Keratinocyte (primary cell): ENCODE data around the gene WARS2. TPM values are rescaled to one million over a fixed set of nuclear protein-coding genes. Genes with fewer than 3 reads are reported as not detected.

Experiments used
- DNase-seq: peaks from one replicate; pipeline ENCODE4 v3.0.0-alpha.2; 2011; ENCODE audit warnings: low read depth, missing footprints, low spot score
- FAIRE-seq: peaks from 2 replicates; lab custom pipeline; 2011; peaks lifted over from hg19 to GRCh38; lab: Jason Lieb, UNC
- H2AFZ ChIP-seq: 2 replicates; pipeline ENCODE4 v1.6.0; 2012; ENCODE audit warnings: low read length, control low read depth, inconsistent platforms; ENCODE audit not compliant: control insufficient read depth
- H3K27ac ChIP-seq: 2 replicates; pipeline ENCODE4 v1.5.1; 2011; ENCODE audit warnings: low read length; ENCODE audit not compliant: control insufficient read depth, insufficient read depth
- H3K27me3 ChIP-seq: 3 replicates; pipeline ENCODE4 v1.6.0; 2011; ENCODE audit warnings: low read length; ENCODE audit not compliant: control insufficient read depth, insufficient read depth; ENCODE audit errors: extremely low read depth
- H3K36me3 ChIP-seq, 2 experiments: 2 replicates in 1 of 2; 3 replicates in 1 of 2; pipeline ENCODE4 v1.5.1; 2011; ENCODE audit warnings: low read length in 2 of 2, mild to moderate bottlenecking in 1 of 2; ENCODE audit not compliant: control insufficient read depth in 2 of 2, insufficient read depth in 2 of 2; ENCODE audit errors: extremely low read depth in 1 of 2
- H3K4me1 ChIP-seq: 3 replicates; pipeline ENCODE4 v1.5.1; 2011; ENCODE audit warnings: low read length; ENCODE audit not compliant: control insufficient read depth, insufficient read depth; ENCODE audit errors: extremely low read depth
- H3K4me2 ChIP-seq: 3 replicates; pipeline ENCODE4 v1.6.0; 2011; ENCODE audit warnings: low read depth, low read length; ENCODE audit not compliant: control insufficient read depth, insufficient read depth; ENCODE audit errors: extremely low read depth
- H3K4me3 ChIP-seq, 3 experiments: fragments of 200-600 bp in 1 of 3; sonication (generic) in 1 of 3; 2 replicates in 2 of 3; 3 replicates in 1 of 3; pipeline ENCODE4 v1.5.1; 2011 to 2016; ENCODE audit warnings: low read length in 3 of 3, mild to moderate bottlenecking in 3 of 3, control low read depth in 2 of 3, inconsistent platforms in 1 of 3, low read depth in 1 of 3, mixed read lengths in 1 of 3, mixed run types in 1 of 3, moderate library complexity in 1 of 3; ENCODE audit not compliant: control insufficient read depth in 2 of 3, insufficient read depth in 2 of 3; ENCODE audit errors: extremely low read depth in 1 of 3
- H3K79me2 ChIP-seq: 2 replicates; pipeline ENCODE4 v1.6.0; 2012; ENCODE audit warnings: low read length; ENCODE audit not compliant: control insufficient read depth, insufficient read depth
- H3K9ac ChIP-seq: 3 replicates; pipeline ENCODE4 v1.6.0; 2011; ENCODE audit warnings: low read length; ENCODE audit not compliant: control insufficient read depth, insufficient read depth; ENCODE audit errors: extremely low read depth
- H3K9me1 ChIP-seq: 3 replicates; pipeline ENCODE4 v1.6.0; 2011; ENCODE audit warnings: low read length; ENCODE audit not compliant: control insufficient read depth, insufficient read depth; ENCODE audit errors: extremely low read depth
- H3K9me3 ChIP-seq: 2 replicates; pipeline ENCODE4 v1.5.1; 2012; ENCODE audit warnings: low read depth, low read length; ENCODE audit not compliant: control insufficient read depth
- H4K20me1 ChIP-seq: 3 replicates; pipeline ENCODE4 v1.6.0; 2011; ENCODE audit warnings: low read length; ENCODE audit not compliant: control insufficient read depth, insufficient read depth; ENCODE audit errors: extremely low read depth
- CTCF ChIP-seq, 3 experiments: IDR thresholded peaks in 1 of 3; conservative IDR thresholded peaks in 1 of 3; optimal IDR thresholded peaks in 1 of 3; 2 replicates in 2 of 3; 3 replicates in 1 of 3; pipeline versions ENCODE3 to v1.5.1; 2011; ENCODE audit warnings: low read length in 3 of 3, mild to moderate bottlenecking in 3 of 3, moderate library complexity in 2 of 3, control low read depth in 1 of 3, inconsistent platforms in 1 of 3; ENCODE audit not compliant: insufficient read depth in 2 of 3; ENCODE audit errors: extremely low read depth in 1 of 3
- EZH2 ChIP-seq: IDR thresholded peaks from one replicate; pipeline ENCODE4 v1.6.1; 2012; ENCODE audit warnings: inconsistent platforms, mild to moderate bottlenecking, low read length, moderate library complexity
- dilution Hi-C: fragments of 300-500 bp; cut with MboI; formaldehyde crosslinking; loops from one replicate; pipeline ENCODE4 v1.7.0; 2020; ENCODE audit warnings: low sequenced_read_pairs; ENCODE audit not compliant: extremely low pct_ligation_motif_present
- polyA plus RNA-seq, 5 experiments: library from polyadenylated mRNA; depleted of rRNA in 3 of 5; stranded (reverse) in 3 of 5; stranded (forward) in 1 of 5; unstranded in 1 of 5; fragments of >200 nt; gene quantifications; 1 replicate in 1 of 5; 2 replicates in 3 of 5; 3 replicates in 1 of 5; pipeline versions ENCODE4 v1.2.1 to v1.2.3, GENCODE V29; 2011 to 2012; ENCODE audit warnings: missing spikeins in 2 of 5, low read depth in 1 of 5, low replicate concordance in 1 of 5

WARS2 gene
- polyA plus RNA-seq, 1 donor (not counting 4 experiments of a cell fraction or from before 2014, with no cell fraction given): 10.3 TPM

GRCh38 chr1:119187416-119187815, 47.0 kb upstream of the WARS2 start:
- no peak for TF ChIP-seq CTCF (optimal IDR thresholded peaks at IDR 0.05 in 1 of 3, IDR thresholded peaks at IDR 0.05 in 1 of 3, conservative IDR thresholded peaks at IDR 0.05 in 1 of 3; ENCODE audit: extremely low read depth in 1 of 3, insufficient read depth in 2 of 3, low read length in 3 of 3)
- TF ChIP-seq EZH2: no peak
- FAIRE-seq: no peak
- dilution Hi-C loops: no loop called here
- H3K9ac ChIP-seq: no peak overlapping the region
- no peak overlapping the region for H3K4me2 ChIP-seq
- no peaks in the 10 kb centered on the region for H3K9me3 ChIP-seq
- no peak for DNase-seq
- H3K36me3 ChIP-seq: no peaks in the 10 kb centered on the region
- no peaks in the 10 kb centered on the region for H3K9me1 ChIP-seq
- H3K4me3 ChIP-seq: no peak overlapping the region
- H2AFZ ChIP-seq: no peak overlapping the region
- H4K20me1 ChIP-seq: no peaks in the 10 kb centered on the region
- H3K4me1 ChIP-seq: no peaks in the 10 kb centered on the region
- no peaks in the 10 kb centered on the region for H3K79me2 ChIP-seq
- H3K27ac ChIP-seq: no peak overlapping the region
- no peaks in the 10 kb centered on the region for H3K27me3 ChIP-seq

DNA sequence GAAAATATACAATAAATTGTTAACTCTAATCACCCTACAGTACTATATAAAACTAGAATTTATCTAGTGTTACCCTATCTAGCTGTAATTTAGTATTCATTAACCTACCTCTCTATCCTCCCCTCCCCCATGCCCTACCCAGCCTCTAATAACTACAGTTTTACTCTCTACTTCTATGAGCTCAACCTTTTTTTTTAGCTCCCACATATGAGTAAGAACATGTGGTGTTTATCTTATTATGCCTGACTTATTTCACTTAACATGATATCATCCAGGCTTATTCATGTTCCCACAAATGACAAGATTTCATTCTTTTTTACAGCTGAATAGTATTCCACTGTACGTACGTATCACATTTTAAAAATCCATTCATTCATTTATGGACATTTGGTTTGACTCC, 46.0 kb upstream of the WARS2 start:
- TF ChIP-seq CTCF (optimal IDR thresholded peaks at IDR 0.05 in 1 of 3, IDR thresholded peaks at IDR 0.05 in 1 of 3, conservative IDR thresholded peaks at IDR 0.05 in 1 of 3; ENCODE audit: extremely low read depth in 1 of 3, insufficient read depth in 2 of 3, low read length in 3 of 3) (no peak), EZH2 (no peak)
- Histone ChIP-seq H3K27ac (no peak overlapping the region), H3K4me2 (no peak overlapping the region), H3K27me3 (no peaks in the 10 kb centered on the region), H3K9me1 (no peaks in the 10 kb centered on the region), H3K9me3 (no peaks in the 10 kb centered on the region), H3K36me3 (no peaks in the 10 kb centered on the region), H3K9ac (no peak overlapping the region), H3K4me1 (no peaks in the 10 kb centered on the region), H3K4me3 (no peak overlapping the region), H3K79me2 (no peaks in the 10 kb centered on the region), H2AFZ (no peak overlapping the region), H4K20me1 (no peaks in the 10 kb centered on the region)
- FAIRE-seq (no peak), DNase-seq (no peak)
- dilution Hi-C loops: no loop called here
